SK-N-SH (cell line): ENCODE results near the gene PLCH1. TPM values are rescaled to one million over a fixed set of nuclear protein-coding genes. Genes with fewer than 3 reads are reported as not detected.

Source experiments
- CTCF ChIA-PET: fragments of 300-600, 350-600 bp; formaldehyde crosslinking; extraction: SDS; loops from one replicate; lab custom pipeline; 2021; lab: Yijun Ruan, JAX
- POLR2A ChIA-PET: fragments of 350-600 bp; sonication (Branson Sonifier 250); formaldehyde crosslinking; extraction: SDS; loops from one replicate; lab custom pipeline; 2020; ENCODE audit warnings: antibody characterized with exemption, inconsistent platforms; lab: Yijun Ruan, JAX
- DNase-seq: peaks from one replicate; pipeline ENCODE4 v3.0.0; 2012
- H2AFZ ChIP-seq: fragments of 200-600 bp; sonication (generic); 2 replicates; pipeline ENCODE4 v1.8.1; 2016; ENCODE audit warnings: antibody characterized with exemption, mild to moderate bottlenecking, low read depth
- H3F3A ChIP-seq: fragments of 200-600 bp; sonication (generic); replicated peaks from 2 replicates; pipeline ENCODE3; 2016; ENCODE audit warnings: antibody characterized with exemption, mild to moderate bottlenecking; ENCODE audit not compliant: insufficient read depth
- H3K27ac ChIP-seq, 2 experiments: fragments of 200-500 bp in 1 of 2; fragments of 200-600 bp in 1 of 2; sonication (Bioruptor generic) in 1 of 2; sonication (generic), shearing (Covaris generic) in 1 of 2; 2 replicates each; pipeline versions ENCODE4 v1.5.1 to v1.6.1; 2014 to 2016; ENCODE audit warnings: low read depth in 2 of 2, inconsistent platforms in 1 of 2, low read length in 1 of 2, mild to moderate bottlenecking in 1 of 2, mixed read lengths in 1 of 2
- H3K27me3 ChIP-seq: fragments of 200-600 bp; sonication (generic), shearing (Covaris generic); 2 replicates; pipeline ENCODE4 v1.6.1; 2016; ENCODE audit warnings: mixed run types; ENCODE audit not compliant: insufficient read depth
- H3K36me3 ChIP-seq, 2 experiments: fragments of 200-500 bp in 1 of 2; fragments of 200-600 bp in 1 of 2; sonication (Bioruptor generic) in 1 of 2; sonication (generic) in 1 of 2; replicated peaks in 1 of 2; 2 replicates each; pipeline versions ENCODE3 to v1.5.1; 2014 to 2016; ENCODE audit warnings: low read length in 1 of 2, mild to moderate bottlenecking in 1 of 2; ENCODE audit not compliant: insufficient read depth in 2 of 2, control insufficient read depth in 1 of 2
- H3K4me1 ChIP-seq, 2 experiments: fragments of 200-500 bp in 1 of 2; fragments of 200-600 bp in 1 of 2; sonication (Bioruptor generic) in 1 of 2; sonication (generic), shearing (Covaris generic) in 1 of 2; 2 replicates each; pipeline versions ENCODE4 v1.5.1 to v1.6.1; 2014 to 2016; ENCODE audit warnings: low read depth in 1 of 2, low read length in 1 of 2, mixed run types in 1 of 2; ENCODE audit not compliant: insufficient read depth in 2 of 2, control insufficient read depth in 1 of 2
- H3K4me2 ChIP-seq: fragments of 200-600 bp; sonication (generic), shearing (Covaris generic); 2 replicates; pipeline ENCODE4 v1.6.1; 2017; ENCODE audit warnings: mixed run types
- H3K4me3 ChIP-seq, 2 experiments: fragments of 200-500 bp in 1 of 2; fragments of 200-600 bp in 1 of 2; sonication (Bioruptor generic) in 1 of 2; sonication (generic), shearing (Covaris generic) in 1 of 2; 2 replicates each; pipeline versions ENCODE4 v1.5.1 to v1.8.1; 2014 to 2016; ENCODE audit warnings: low read depth in 2 of 2, inconsistent platforms in 1 of 2, low read length in 1 of 2, mild to moderate bottlenecking in 1 of 2, mixed read lengths in 1 of 2, moderate library complexity in 1 of 2
- H3K79me2 ChIP-seq: fragments of 200-600 bp; sonication (generic); 2 replicates; pipeline ENCODE4 v1.8.1; 2017; ENCODE audit warnings: mild to moderate bottlenecking; ENCODE audit not compliant: insufficient read depth
- H3K9ac ChIP-seq: fragments of 200-600 bp; sonication (generic); 2 replicates; pipeline ENCODE4 v1.6.1; 2017; ENCODE audit warnings: mixed run types
- H3K9me2 ChIP-seq: fragments of 200-600 bp; sonication (generic); 2 replicates; pipeline ENCODE4 v1.6.1; 2017; ENCODE audit warnings: mixed run types
- H3K9me3 ChIP-seq: fragments of 200-600 bp; sonication (generic); 2 replicates; pipeline ENCODE4 v1.6.1; 2017; ENCODE audit warnings: mixed run types, mild to moderate bottlenecking, moderate library complexity
- H4K20me1 ChIP-seq: fragments of 200-600 bp; sonication (generic); 2 replicates; pipeline ENCODE4 v1.6.1; 2017; ENCODE audit warnings: mild to moderate bottlenecking, mixed run types; ENCODE audit not compliant: insufficient read depth
- ELF1 ChIP-seq: IDR thresholded peaks from 2 replicates; pipeline ENCODE4 v1.4.0; 2012
- EP300 ChIP-seq, 2 experiments: IDR thresholded peaks; 2 replicates each; pipeline versions ENCODE4 v1.4.0 to v1.6.1; 2012; ENCODE audit warnings: borderline replicate concordance in 1 of 2, low read depth in 1 of 2, low read length in 1 of 2
- JUND ChIP-seq: IDR thresholded peaks from 2 replicates; pipeline ENCODE4 v1.4.0; 2012
- MEF2A ChIP-seq: IDR thresholded peaks from 2 replicates; pipeline ENCODE4 v1.4.0; 2012; ENCODE audit warnings: low read depth, borderline replicate concordance
- MXI1 ChIP-seq: IDR thresholded peaks from 2 replicates; pipeline ENCODE4 v1.6.1; 2012; ENCODE audit warnings: mild to moderate bottlenecking, low read depth, low read length, improper control_type of control experiment
- NFIC ChIP-seq: IDR thresholded peaks from 2 replicates; pipeline ENCODE4 v1.4.0; 2012; ENCODE audit warnings: borderline replicate concordance
- NRF1 ChIP-seq: IDR thresholded peaks from 2 replicates; pipeline ENCODE4 v1.6.1; 2012; ENCODE audit warnings: low read depth, mild to moderate bottlenecking, low read length
- PBX3 ChIP-seq: IDR thresholded peaks from 2 replicates; pipeline ENCODE4; 2012
- POLR2AphosphoS5 ChIP-seq: IDR thresholded peaks from 2 replicates; pipeline ENCODE4 v1.6.1; 2012; ENCODE audit warnings: low read depth, low read length
- RAD21 ChIP-seq: IDR thresholded peaks from 2 replicates; pipeline ENCODE4 v1.6.1; 2012; ENCODE audit warnings: mild to moderate bottlenecking, low read length
- TAF1 ChIP-seq: IDR thresholded peaks from 2 replicates; pipeline ENCODE4 v1.6.1; 2012; ENCODE audit warnings: low read depth, mild to moderate bottlenecking, low read length, moderate library complexity, borderline replicate concordance
- YY1 ChIP-seq: IDR thresholded peaks from 2 replicates; pipeline ENCODE4 v1.4.0; 2012; ENCODE audit warnings: low read depth, mild to moderate bottlenecking
- WGBS: methylation state at CpG from one replicate; pipeline ENCODE4 v1.1.6; 2017; ENCODE audit warnings: low lambda C conversion rate; 5-methylcytosine and 5-hydroxymethylcytosine counted together
- polyA plus RNA-seq, 3 experiments: library from polyadenylated mRNA; depleted of rRNA; stranded (reverse); fragments of >200 nt; gene quantifications; 2 replicates each; pipeline ENCODE4 v1.2.3, GENCODE V29; 2012
- TF ChIP-seq, protein P1 (sequence below): fragments of 150-350 bp; IDR thresholded peaks from 2 replicates; pipeline ENCODE4 v1.6.1; 2016; ENCODE audit warnings: mild to moderate bottlenecking, low read depth, low read length
- TF ChIP-seq, protein P2 (sequence below): IDR thresholded peaks from 2 replicates; pipeline ENCODE4 v1.4.0; 2012; ENCODE audit warnings: low read depth

Gene PLCH1
- polyA plus RNA-seq, 1 of the 3 experiments (the other 2 are of a cell fraction): 0.26 TPM

- DNase-seq: no peak
- Histone ChIP-seq H3K4me3 (no peak overlapping the region), H3F3A (no peaks in the 10 kb centered on the region), H3K4me2 (no peak overlapping the region), H3K79me2 (no peaks in the 10 kb centered on the region), H4K20me1 (no peaks in the 10 kb centered on the region), H3K27ac (no peak overlapping the region), H3K9me2 (no peaks in the 10 kb centered on the region), H3K27me3 (no peaks in the 10 kb centered on the region), H3K4me1 (no peaks in the 10 kb centered on the region), H2AFZ (no peak overlapping the region), H3K9me3 (no peaks in the 10 kb centered on the region), H3K36me3 (no peaks in the 10 kb centered on the region), H3K9ac (no peak overlapping the region)
- ChIA-PET CTCF (interaction anchor here (0.7 to 0.9 kb wide), 2 partner anchors 12 to 190 kb away, joined by 3 to 4 read pairs; no protein-coding TSS in a partner anchor), POLR2A (no interaction called here)
- 57% methylated on average over 8 of the region's 8 CpGs for WGBS
- TF ChIP-seq ELF1 (no peak), YY1 (no peak), NRF1 (no peak), RAD21 (no peak), TAF1 (no peak), PBX3 (no peak)
- TF ChIP-seq, protein P1, sequence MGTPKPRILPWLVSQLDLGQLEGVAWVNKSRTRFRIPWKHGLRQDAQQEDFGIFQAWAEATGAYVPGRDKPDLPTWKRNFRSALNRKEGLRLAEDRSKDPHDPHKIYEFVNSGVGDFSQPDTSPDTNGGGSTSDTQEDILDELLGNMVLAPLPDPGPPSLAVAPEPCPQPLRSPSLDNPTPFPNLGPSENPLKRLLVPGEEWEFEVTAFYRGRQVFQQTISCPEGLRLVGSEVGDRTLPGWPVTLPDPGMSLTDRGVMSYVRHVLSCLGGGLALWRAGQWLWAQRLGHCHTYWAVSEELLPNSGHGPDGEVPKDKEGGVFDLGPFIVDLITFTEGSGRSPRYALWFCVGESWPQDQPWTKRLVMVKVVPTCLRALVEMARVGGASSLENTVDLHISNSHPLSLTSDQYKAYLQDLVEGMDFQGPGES: no peak
- TF ChIP-seq, protein P2, sequence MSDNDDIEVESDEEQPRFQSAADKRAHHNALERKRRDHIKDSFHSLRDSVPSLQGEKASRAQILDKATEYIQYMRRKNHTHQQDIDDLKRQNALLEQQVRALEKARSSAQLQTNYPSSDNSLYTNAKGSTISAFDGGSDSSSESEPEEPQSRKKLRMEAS: no peak
Measured at GRCh38 chr3:155512175-155512866, 232.6 kb downstream of the PLCH1 start.

DNA sequence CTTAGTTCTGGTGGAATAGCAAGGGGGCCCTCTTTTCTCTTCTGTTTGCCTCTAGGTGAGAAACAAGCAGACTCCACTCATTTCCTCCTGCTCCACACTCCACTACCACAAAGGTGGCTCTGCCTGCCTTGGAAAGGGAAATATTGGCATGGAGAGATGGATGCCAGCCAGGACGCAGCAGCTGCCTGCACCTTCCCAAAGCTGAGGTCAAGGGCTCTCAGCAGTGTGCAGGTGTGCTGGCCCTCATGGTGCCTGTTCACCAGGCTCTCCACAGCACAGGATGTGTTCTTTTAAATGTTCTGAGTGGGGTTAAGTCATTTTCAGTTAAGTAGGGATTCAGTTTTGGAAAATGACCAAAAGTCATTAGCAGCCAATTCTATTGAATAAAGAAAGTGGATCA is 240.2 kb downstream of the PLCH1 start:
- Histone ChIP-seq H3K27me3 (no peaks in the 10 kb centered on the region), H3K79me2 (no peaks in the 10 kb centered on the region), H3K9me3 (no peaks in the 10 kb centered on the region), H4K20me1 (no peaks in the 10 kb centered on the region), H3K27ac (no peak overlapping the region), H3F3A (no peaks in the 10 kb centered on the region), H2AFZ (no peak overlapping the region), H3K4me2 (no peak overlapping the region), H3K4me3 (no peak overlapping the region), H3K9ac (no peak overlapping the region), H3K4me1 (peaks cover 0 to 3% of the 10 kb centered on the region in 2 experiments; a peak in 1 of 4 replicates), H3K9me2 (no peaks in the 10 kb centered on the region), H3K36me3 (no peaks in the 10 kb centered on the region)
- ChIA-PET CTCF (no interaction called here), POLR2A (no interaction called here)
- WGBS: 60% methylated on average over 1 of the region's 1 CpG
- TF ChIP-seq RAD21 (no peak), JUND (no peak), ELF1 (no peak), MEF2A (no peak), POLR2AphosphoS5 (no peak), MXI1 (no peak), EP300 (IDR thresholded peaks at IDR 0.05; ENCODE audit: borderline replicate concordance in 1 of 2, low read depth in 1 of 2, low read length in 1 of 2) (no peak), NFIC (no peak), YY1 (no peak)
- no peak for DNase-seq
